Urinary bladder (tissue), 4 donors: ENCODE data around the gene CCL24. TPM values are rescaled to one million over a fixed set of nuclear protein-coding genes. Genes with fewer than 3 reads are reported as not detected.
"Not testable (repeated sequence)": the region's sequence is repeated elsewhere in the genome, so short reads cannot be mapped to it uniquely, and the experiment has no call there.

Experiments used
- DNase-seq: peaks from one replicate; pipeline ENCODE4 v3.0.0-alpha.2; 2015; ENCODE audit errors: extremely low spot score
- H3K27ac ChIP-seq: one replicate; pipeline ENCODE4 v1.5.1; 2013; ENCODE audit warnings: low read depth, mild to moderate bottlenecking, moderate library complexity
- H3K36me3 ChIP-seq: one replicate; pipeline ENCODE4 v1.6.1; 2013; ENCODE audit warnings: mild to moderate bottlenecking, moderate library complexity; ENCODE audit not compliant: insufficient read depth
- H3K4me1 ChIP-seq: one replicate; pipeline ENCODE4 v1.6.1; 2013; ENCODE audit warnings: mild to moderate bottlenecking, moderate library complexity; ENCODE audit not compliant: insufficient read depth
- H3K4me3 ChIP-seq: one replicate; pipeline ENCODE4 v1.5.1; 2013; ENCODE audit warnings: low read depth, low read length
- WGBS: extraction: QIAGEN DNeasy Blood & Tissue Kit; methylation state at CpG from one replicate; pipeline ENCODE4 v1.1.7; 2013; 5-methylcytosine and 5-hydroxymethylcytosine counted together
- polyA plus RNA-seq: library from polyadenylated mRNA; stranded (reverse); fragments of 200-250 nt; gene quantifications from one replicate; pipeline ENCODE4 v1.2.3, GENCODE V29; 2013
- total RNA-seq: library from RNA; depleted of rRNA; stranded (reverse); fragments of >200 nt; gene quantifications from one replicate; pipeline ENCODE4 v1.2.3, GENCODE V29; 2014
- donor health status: healthy with polysubstance abuse.
- donor health status: healthy.

CCL24 gene
- total and polyA plus RNA-seq, 2 donors, result not detected

DNA sequence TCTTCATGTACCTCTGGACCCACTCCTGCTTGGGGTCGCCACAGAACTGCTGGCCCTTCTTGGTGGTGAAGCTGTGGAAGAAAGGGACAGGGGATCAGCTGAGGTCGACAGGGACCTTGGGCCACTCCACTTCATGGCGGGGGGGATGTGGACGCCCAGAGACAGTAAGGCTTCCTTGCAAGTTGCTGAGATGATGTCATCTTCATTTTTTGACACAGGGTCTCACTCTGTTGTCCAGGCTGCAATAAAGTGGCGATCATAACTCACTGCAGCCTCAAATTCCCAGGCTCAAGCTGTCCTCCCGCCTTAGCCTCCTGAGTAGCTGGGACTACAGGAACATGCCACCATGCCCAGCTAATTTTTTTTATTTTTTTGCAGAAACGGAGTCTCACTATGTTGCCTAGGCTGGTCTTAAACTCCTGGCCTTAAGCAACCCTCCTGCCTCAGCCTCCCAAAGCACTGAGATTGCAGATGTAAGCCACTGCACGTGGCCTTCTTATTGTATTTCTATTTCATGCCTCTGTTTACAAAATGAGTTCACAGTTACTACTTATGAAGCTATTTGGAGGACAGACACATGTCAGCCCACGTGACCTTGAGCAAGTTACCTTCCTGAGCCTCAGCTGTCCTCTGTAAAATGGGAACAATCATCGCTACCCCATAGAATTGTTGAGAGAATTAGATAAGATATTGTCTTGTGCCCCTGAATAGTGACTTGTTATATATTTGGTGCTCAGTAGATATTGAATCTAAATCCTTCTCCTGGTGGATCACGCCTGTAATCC lies 1.5 kb downstream of the CCL24 start:
- H3K4me3 ChIP-seq, result no peak overlapping the region
- no peak for DNase-seq
- H3K4me1 ChIP-seq, result no peaks in the 10 kb centered on the region
- H3K36me3 ChIP-seq, result no peaks in the 10 kb centered on the region
- 84% methylated on average over 11 of the region's 11 CpGs for WGBS
- H3K27ac ChIP-seq, result no peak overlapping the region

DNA sequence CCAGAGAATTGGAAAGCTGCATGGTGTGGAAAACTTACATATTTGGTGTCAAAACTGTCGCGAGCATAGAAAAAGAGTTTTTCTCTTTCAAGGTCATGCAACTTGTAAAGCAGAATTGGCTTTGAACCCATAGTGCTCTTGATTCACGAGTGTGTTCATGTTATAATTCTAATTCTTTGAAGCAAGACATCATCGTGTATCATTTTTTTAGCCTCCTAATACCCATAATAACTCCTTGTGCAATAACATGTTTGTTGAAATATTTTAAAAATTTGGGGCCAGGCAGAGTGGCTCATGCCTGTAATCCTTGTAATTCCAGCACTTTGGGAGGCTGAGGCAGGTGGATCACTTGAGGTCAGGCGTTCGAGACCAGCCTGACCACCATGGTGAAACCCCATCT lies 4.2 kb downstream of the CCL24 start:
- WGBS, result 63% methylated on average over 6 of the region's 6 CpGs
- DNase-seq, result no peak
- Histone ChIP-seq H3K4me3 (no peak overlapping the region), H3K36me3 (no peaks in the 10 kb centered on the region), H3K27ac (no peak overlapping the region), H3K4me1 (no peaks in the 10 kb centered on the region)

GRCh38 chr7:75808106-75808505 lies 5.5 kb downstream of the CCL24 start:
- H3K27ac ChIP-seq, result no peak overlapping the region
- no peaks in the 10 kb centered on the region for H3K36me3 ChIP-seq
- no peaks in the 10 kb centered on the region for H3K4me1 ChIP-seq
- H3K4me3 ChIP-seq, result no peak overlapping the region
- no peak for DNase-seq
- 51% methylated on average over 6 of the region's 6 CpGs for WGBS

DNA sequence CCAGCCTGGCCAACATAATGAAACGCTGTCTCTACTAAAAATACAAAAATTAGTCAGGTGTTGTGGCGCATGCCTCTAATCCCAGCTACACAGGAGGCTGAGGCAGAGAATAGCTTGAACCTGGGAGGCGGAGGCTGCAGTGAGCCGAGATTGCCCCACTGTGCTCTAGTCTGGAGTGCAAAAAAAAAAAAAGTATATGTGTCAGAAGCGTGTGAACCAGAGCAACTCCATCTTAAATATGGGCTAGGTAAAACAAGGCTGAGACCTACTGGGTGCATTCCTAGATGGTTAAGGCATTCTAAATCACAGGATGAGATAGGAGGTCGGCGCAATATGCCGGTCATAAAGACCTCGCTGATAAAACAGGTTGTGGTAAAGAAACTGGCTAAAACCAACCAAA lies 6.2 kb downstream of the CCL24 start:
- H3K36me3 ChIP-seq, result no peaks in the 10 kb centered on the region
- H3K27ac ChIP-seq, result no peak overlapping the region
- WGBS, result 95% methylated on average over 9 of the region's 9 CpGs
- no peak for DNase-seq
- no peaks in the 10 kb centered on the region for H3K4me1 ChIP-seq
- H3K4me3 ChIP-seq, result no peak overlapping the region

- no peaks in the 10 kb centered on the region for H3K36me3 ChIP-seq
- H3K4me1 ChIP-seq, result no peaks in the 10 kb centered on the region
- WGBS, result 95% methylated on average over 4 of the region's 4 CpGs
- no peak overlapping the region for H3K27ac ChIP-seq
- DNase-seq, result no peak
- H3K4me3 ChIP-seq, result no peak overlapping the region
Measured at GRCh38 chr7:75806560-75807307, 6.9 kb downstream of the CCL24 start.

- Histone ChIP-seq H3K4me3 (no peak overlapping the region), H3K36me3 (no peaks in the 10 kb centered on the region), H3K27ac (no peak overlapping the region), H3K4me1 (no peaks in the 10 kb centered on the region)
- DNase-seq, result no peak
- WGBS, result 90% methylated on average over 5 of the region's 5 CpGs
Measured at GRCh38 chr7:75804705-75805104, 8.9 kb downstream of the CCL24 start.

GRCh38 chr7:75804004-75804403 lies 9.6 kb downstream of the CCL24 start:
- DNase-seq, result no peak
- no peaks in the 10 kb centered on the region for H3K36me3 ChIP-seq
- H3K4me3 ChIP-seq, result no peak overlapping the region
- no peaks in the 10 kb centered on the region for H3K4me1 ChIP-seq
- WGBS, result 89% methylated on average over 2 of the region's 2 CpGs
- no peak overlapping the region for H3K27ac ChIP-seq

- DNase-seq, result no peak
- no peak overlapping the region for H3K4me3 ChIP-seq
- no peaks in the 10 kb centered on the region for H3K36me3 ChIP-seq
- H3K4me1 ChIP-seq, result no peaks in the 10 kb centered on the region
- 85% methylated on average over 5 of the region's 5 CpGs for WGBS
- H3K27ac ChIP-seq, result no peak overlapping the region
Measured at GRCh38 chr7:75802552-75802821, 11.1 kb downstream of the CCL24 start.

GRCh38 chr7:75798770-75799169 lies 14.8 kb downstream of the CCL24 start:
- 77% methylated on average over 4 of the region's 4 CpGs for WGBS
- Histone ChIP-seq H3K36me3 (no peaks in the 10 kb centered on the region), H3K4me1 (no peaks in the 10 kb centered on the region), H3K4me3 (no peak overlapping the region), H3K27ac (no peak overlapping the region)
- no peak for DNase-seq

GRCh38 chr7:75796420-75796819 lies 17.2 kb downstream of the CCL24 start:
- DNase-seq, result no peak
- no peak overlapping the region for H3K27ac ChIP-seq
- no peaks in the 10 kb centered on the region for H3K36me3 ChIP-seq
- WGBS, result 93% methylated on average over 6 of the region's 6 CpGs
- no peak overlapping the region for H3K4me3 ChIP-seq
- H3K4me1 ChIP-seq, result no peaks in the 10 kb centered on the region

DNA sequence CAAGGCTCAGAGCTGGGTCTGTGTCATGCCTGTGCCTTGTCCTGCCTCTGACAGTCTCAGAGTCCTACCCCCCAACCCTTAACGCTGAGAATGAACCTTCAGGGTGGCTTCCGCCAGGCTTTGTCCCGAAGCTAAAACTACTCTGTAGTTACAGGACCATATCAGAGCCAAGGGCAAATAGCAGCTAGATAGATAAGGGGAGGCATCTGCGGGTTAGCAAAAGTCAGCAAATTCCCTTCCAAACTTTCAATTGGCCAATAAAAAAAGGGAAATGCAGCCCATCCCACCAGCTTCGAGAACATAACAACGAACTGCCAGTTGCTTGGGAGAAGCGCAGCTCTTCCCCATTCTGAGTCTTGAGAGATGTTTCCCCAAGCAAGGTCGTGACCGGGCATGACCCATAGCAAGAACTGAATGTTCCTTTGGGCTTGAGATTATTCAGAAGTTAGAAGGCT lies 17.7 kb downstream of the CCL24 start:
- no peaks in the 10 kb centered on the region for H3K36me3 ChIP-seq
- no peak for DNase-seq
- H3K4me1 ChIP-seq, result no peaks in the 10 kb centered on the region
- no peak overlapping the region for H3K27ac ChIP-seq
- 26% methylated on average over 9 of the region's 9 CpGs for WGBS
- H3K4me3 ChIP-seq, result no peak overlapping the region

DNA sequence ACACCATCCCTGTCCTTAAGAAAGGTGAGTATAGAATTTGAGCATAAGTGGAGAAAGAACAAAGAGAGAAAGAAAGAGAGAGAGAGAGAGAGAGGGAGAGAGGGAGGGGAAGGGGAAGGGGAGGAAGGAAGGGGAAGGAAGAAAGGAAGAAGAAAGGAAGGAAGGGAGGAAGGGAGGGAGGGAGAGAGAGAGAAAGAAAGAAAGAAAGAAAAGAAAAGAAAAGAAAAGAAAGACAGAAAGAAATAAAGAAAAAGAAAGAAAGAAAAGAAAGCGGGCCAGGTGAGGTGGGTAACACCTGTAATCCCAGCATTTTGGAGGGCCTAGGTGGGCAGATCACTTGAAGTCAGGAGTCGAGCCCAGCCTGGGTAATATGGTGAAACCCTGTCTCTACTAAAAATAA lies 19.9 kb downstream of the CCL24 start:
- WGBS, result 97% methylated on average over 2 of the region's 2 CpGs
- H3K36me3 ChIP-seq, result no peaks in the 10 kb centered on the region
- no peak overlapping the region for H3K27ac ChIP-seq
- no peak overlapping the region for H3K4me3 ChIP-seq
- H3K4me1 ChIP-seq, result no peaks in the 10 kb centered on the region
- DNase-seq, result no peak

- H3K4me3 ChIP-seq, DNase-seq, H3K27ac ChIP-seq, H3K4me1 ChIP-seq, H3K36me3 ChIP-seq: not testable (repeated sequence)
- 98% methylated on average over 5 of the region's 5 CpGs for WGBS
Measured at GRCh38 chr7:75792567-75792966, 21.0 kb downstream of the CCL24 start.

GRCh38 chr7:75789361-75789924 lies 24.2 kb downstream of the CCL24 start:
- no peaks in the 10 kb centered on the region for H3K36me3 ChIP-seq
- H3K4me1 ChIP-seq, result no peaks in the 10 kb centered on the region
- peak; percentile 2 for DNase-seq
- H3K4me3 ChIP-seq, result no peak overlapping the region
- no peak overlapping the region for H3K27ac ChIP-seq
- 74% methylated on average over 3 of the region's 3 CpGs for WGBS
